HG02642 (cell line): ENCODE measurements around the gene OSCP1.

Experiments
- ATAC-seq: cut with Tn5 transposase; IDR thresholded peaks from one replicate; pipeline ENCODE4 v1.9.1; 2021; ENCODE audit warnings: mild to moderate bottlenecking; ENCODE audit not compliant: unreplicated experiment, poor library complexity

Gene OSCP1

GRCh38 chr1:36475910-36476604 is 25.8 kb upstream of the OSCP1 start:
- no peak for ATAC-seq

- no peak for ATAC-seq
These were observed 25.1 kb upstream of the OSCP1 start for GRCh38 chr1:36475341-36475740.

GRCh38 chr1:36472656-36473055 is 22.4 kb upstream of the OSCP1 start:
- ATAC-seq, result no peak

- no peak for ATAC-seq
These were observed 21.8 kb upstream of the OSCP1 start for GRCh38 chr1:36471830-36472641.

- no peak for ATAC-seq
These were observed 18.9 kb upstream of the OSCP1 start for GRCh38 chr1:36469163-36469562.

GRCh38 chr1:36467700-36468455 is 17.6 kb upstream of the OSCP1 start:
- no peak for ATAC-seq

GRCh38 chr1:36467027-36467410 is 16.8 kb upstream of the OSCP1 start:
- ATAC-seq, result no peak

- no peak for ATAC-seq
These were observed 16.2 kb upstream of the OSCP1 start for GRCh38 chr1:36466370-36467026.

- no peak for ATAC-seq
These were observed 15.6 kb upstream of the OSCP1 start for GRCh38 chr1:36465731-36466369.

GRCh38 chr1:36464605-36465393 is 14.5 kb upstream of the OSCP1 start:
- ATAC-seq, result peak; percentile 29

GRCh38 chr1:36463803-36464604 is 13.8 kb upstream of the OSCP1 start, which contains the start of gene MRPS15:
Gene MRPS15 (minus strand): TSS chr1:36464384. CDS start chr1:36464275, 109 bp downstream.
- ATAC-seq, result peak; percentile 92

- ATAC-seq, result no peak
These were observed 13.2 kb upstream of the OSCP1 start for GRCh38 chr1:36463463-36463802.

- ATAC-seq, result no peak
These were observed 8.7 kb upstream of the OSCP1 start for GRCh38 chr1:36458910-36459309.

- no peak for ATAC-seq
These were observed 7.4 kb upstream of the OSCP1 start for GRCh38 chr1:36457691-36458090.

- ATAC-seq, result no peak
These were observed 6.2 kb upstream of the OSCP1 start for GRCh38 chr1:36456391-36456928.

GRCh38 chr1:36455386-36455785 is 5.1 kb upstream of the OSCP1 start:
- no peak for ATAC-seq

- no peak for ATAC-seq
These were observed 3.5 kb upstream of the OSCP1 start for GRCh38 chr1:36453600-36454388.
